HepG2 (cell line): ENCODE results near the gene HDGF. TPM values are rescaled to one million over a fixed set of nuclear protein-coding genes. Genes with fewer than 3 reads are reported as not detected.

Source experiments
- ATF7 ChIP-seq, 2 experiments: fragments of 450-650 bp in 1 of 2; sonication (generic) in 1 of 2; formaldehyde crosslinking in 1 of 2; IDR thresholded peaks; 2 replicates each; pipeline versions ENCODE4 v1.4.0 to v1.6.1; 2016 to 2020; ENCODE audit warnings: antibody characterized with exemption in 1 of 2, mild to moderate bottlenecking in 1 of 2, missing genetic modification reagents in 1 of 2
- FOXP4 ChIP-seq: sonication (generic); formaldehyde crosslinking; IDR thresholded peaks from 2 replicates; pipeline ENCODE4 v1.4.0; 2020; ENCODE audit warnings: missing genetic modification reagents
- HMG20A ChIP-seq: IDR thresholded peaks from 2 replicates; pipeline ENCODE4 v1.6.1; 2016; ENCODE audit warnings: borderline replicate concordance
- HNF4A ChIP-seq: sonication (generic); formaldehyde crosslinking; IDR thresholded peaks from 2 replicates; pipeline ENCODE4 v1.4.0; 2020; ENCODE audit warnings: missing genetic modification reagents
- HOMEZ ChIP-seq: IDR thresholded peaks from 2 replicates; pipeline ENCODE4 v1.6.1; 2016; ENCODE audit warnings: low read depth
- PRMT3 ChIP-seq: sonication (generic); formaldehyde crosslinking; IDR thresholded peaks from 2 replicates; pipeline ENCODE4 v1.8.1; 2022; ENCODE audit warnings: low read depth, mild to moderate bottlenecking, moderate library complexity, missing genetic modification reagents, borderline replicate concordance
- SMARCC2 ChIP-seq: fragments of 450-650 bp; IDR thresholded peaks from 2 replicates; pipeline ENCODE4 v1.6.1; 2017; ENCODE audit warnings: antibody characterized with exemption, mild to moderate bottlenecking
- SRY ChIP-seq: sonication (generic); formaldehyde crosslinking; IDR thresholded peaks from 2 replicates; pipeline ENCODE4 v1.8.0; 2022; ENCODE audit warnings: mild to moderate bottlenecking, missing genetic modification reagents
- ZBTB33 ChIP-seq: sonication (generic); formaldehyde crosslinking; IDR thresholded peaks from 2 replicates; pipeline ENCODE4 v1.4.0; 2020; ENCODE audit warnings: missing genetic modification reagents
- ZNF281 ChIP-seq: sonication (generic); formaldehyde crosslinking; IDR thresholded peaks from 2 replicates; pipeline ENCODE4 v1.4.0; 2020; ENCODE audit warnings: missing genetic modification reagents, borderline replicate concordance
- ZNF318 ChIP-seq: sonication (generic); formaldehyde crosslinking; IDR thresholded peaks from 2 replicates; pipeline ENCODE4 v1.4.0; 2020; ENCODE audit warnings: mild to moderate bottlenecking, missing genetic modification reagents
- ZNF354B ChIP-seq: sonication (generic); formaldehyde crosslinking; IDR thresholded peaks from 2 replicates; pipeline ENCODE4 v1.8.0; 2022; ENCODE audit warnings: mild to moderate bottlenecking, missing genetic modification reagents
- polyA plus RNA-seq, 8 experiments: library from polyadenylated mRNA; depleted of rRNA in 3 of 8; stranded (reverse) in 7 of 8; unstranded in 1 of 8; fragments of >200 nt; fragmentation: Illumina TruSeq in 4 of 8; extraction: Trizol in 4 of 8; gene quantifications; 2 replicates each; pipeline versions ENCODE4 v1.2.1 to v1.2.3, GENCODE V29; 2011 to 2016; ENCODE audit warnings: low read depth in 4 of 8, missing spikeins in 1 of 8, mixed read lengths in 1 of 8; ENCODE audit not compliant: insufficient read depth in 1 of 8
- total RNA-seq, 5 experiments: library from RNA; depleted of rRNA; stranded (reverse); fragments of >200 nt; fragmentation: Illumina TruSeq; extraction: Trizol; gene quantifications; 2 replicates each; pipeline ENCODE4 v1.2.3, GENCODE V29; 2016; ENCODE audit warnings: low read depth in 1 of 5

HDGF gene
- total and polyA plus RNA-seq, 2 of the 13 experiments (the other 11 are each of a cell fraction or from before 2014, with no cell fraction given): 156 to 196 TPM

GRCh38 chr1:156795787-156796186 lies 44.3 kb upstream of the HDGF start (continued):
- TF ChIP-seq ZBTB33 (peak; percentile 54; the same call in 1 of the 2 replicates), ATF7 (IDR thresholded peaks at IDR 0.05) (no peak), ATF7 (CRISPR knock-in tag; IDR thresholded peaks at IDR 0.05) (no peak), HMG20A (peak; percentile 28; the same call in 1 of the 2 replicates), SRY (no peak; the same call in 1 of the 2 replicates), SMARCC2 (no peak), PRMT3 (CRISPR knock-in tag) (no peak), FOXP4 (CRISPR knock-in tag) (peak; percentile 67), HNF4A (CRISPR knock-in tag) (peak; percentile 73), ZNF281 (peak; percentile 79; the same call in 1 of the 2 replicates), ZNF354B (no peak), HOMEZ (CRISPR knock-in tag) (peak; percentile 54; the same call in 1 of the 2 replicates), ZNF318 (CRISPR knock-in tag) (no peak)
